Parathyroid adenoma (tissue), 2 donors: ENCODE measurements around the gene LRRC37A.
"Not testable (repeated sequence)": the region's sequence is repeated elsewhere in the genome, so short reads cannot be mapped to it uniquely, and the experiment has no call there.

ENCODE experiments used
- H2AFZ ChIP-seq: fragments of 300-600 bp; sonication (generic); one replicate; pipeline ENCODE4 v1.7.0; 2017; ENCODE audit warnings: antibody characterized with exemption, mild to moderate bottlenecking
- H3K27ac ChIP-seq: fragments of 300-600 bp; sonication (generic); one replicate; pipeline ENCODE4 v1.7.0; 2017
- H3K27me3 ChIP-seq: fragments of 300-600 bp; sonication (generic); one replicate; pipeline ENCODE4 v1.7.0; 2017; ENCODE audit warnings: low read length; ENCODE audit not compliant: control insufficient read depth, insufficient read depth
- H3K36me3 ChIP-seq: fragments of 300-600 bp; sonication (generic); one replicate; pipeline ENCODE4 v1.7.0; 2017; ENCODE audit warnings: low read length; ENCODE audit not compliant: control insufficient read depth, insufficient read depth
- H3K4me1 ChIP-seq: fragments of 300-600 bp; sonication (generic); one replicate; pipeline ENCODE4 v1.7.0; 2017; ENCODE audit warnings: control low read depth
- H3K4me2 ChIP-seq: fragments of 300-600 bp; sonication (generic); one replicate; pipeline ENCODE4 v1.7.0; 2017; ENCODE audit warnings: low read length
- H3K4me3 ChIP-seq: fragments of 300-600 bp; sonication (generic); one replicate; pipeline ENCODE4 v1.7.0; 2017; ENCODE audit warnings: low read depth, low read length
- H3K79me2 ChIP-seq: fragments of 300-600 bp; sonication (generic); one replicate; pipeline ENCODE4 v1.7.0; 2017; ENCODE audit warnings: control low read depth
- H3K9ac ChIP-seq: fragments of 300-600 bp; sonication (generic); one replicate; pipeline ENCODE4 v1.7.0; 2017; ENCODE audit warnings: mild to moderate bottlenecking
- H3K9me3 ChIP-seq: fragments of 300-600 bp; sonication (generic); one replicate; pipeline ENCODE4 v1.7.0; 2017; ENCODE audit warnings: low read length; ENCODE audit not compliant: control insufficient read depth
- donor health status: primary hyperparathyroidism.

Gene LRRC37A

DNA sequence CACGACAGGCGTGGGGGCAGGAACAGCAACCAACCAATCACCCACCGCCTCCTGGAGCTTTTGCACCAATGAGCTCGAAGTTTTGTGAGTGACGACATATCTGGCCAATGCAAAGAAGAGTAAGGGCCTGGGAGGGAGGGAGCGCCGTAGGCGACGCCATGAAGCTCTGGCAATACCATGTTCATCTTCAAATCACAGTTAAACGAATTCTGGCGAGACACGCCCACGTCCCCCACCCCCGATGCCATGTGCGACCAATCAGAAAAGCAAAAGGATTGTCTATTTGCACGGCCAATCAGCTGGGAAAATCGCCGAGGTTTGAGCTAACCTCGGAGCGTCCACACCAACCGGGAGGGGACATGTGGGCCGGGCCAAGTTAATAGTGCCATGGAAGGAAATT, 66.8 kb downstream of the LRRC37A start, which contains the start of gene ARL17B:
TSS of gene ARL17B (minus strand) at position 12 of the 400 bp plus-strand sequence. CDS start 3,369 bp downstream, outside the sequence.
- not testable (repeated sequence) for H3K27me3 ChIP-seq, H3K4me3 ChIP-seq, H3K9me3 ChIP-seq, H3K4me2 ChIP-seq, H3K27ac ChIP-seq, H2AFZ ChIP-seq, H3K4me1 ChIP-seq, H3K79me2 ChIP-seq, H3K36me3 ChIP-seq, H3K9ac ChIP-seq

DNA sequence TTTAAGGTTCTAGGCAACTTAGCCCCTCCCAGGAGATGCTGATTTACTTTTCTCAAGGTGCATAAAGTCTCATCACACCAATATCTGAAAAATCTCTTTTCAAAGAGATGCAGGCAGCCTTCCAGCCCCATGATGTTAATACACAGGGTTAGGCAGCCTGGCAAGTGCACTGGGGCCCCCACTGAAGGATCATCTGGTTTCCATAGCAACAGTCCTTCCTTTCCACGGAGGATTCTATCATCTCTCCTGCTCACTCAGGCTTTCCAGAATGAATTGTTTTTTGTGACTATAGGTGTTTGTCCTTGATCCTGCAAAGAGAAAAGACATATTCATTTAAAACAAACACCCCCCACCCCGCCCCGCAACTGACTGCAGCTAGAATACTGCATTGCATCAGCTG, 72.6 kb downstream of the LRRC37A start:
- H3K4me1 ChIP-seq, H3K79me2 ChIP-seq, H2AFZ ChIP-seq, H3K9ac ChIP-seq, H3K4me3 ChIP-seq, H3K36me3 ChIP-seq, H3K9me3 ChIP-seq, H3K27me3 ChIP-seq, H3K27ac ChIP-seq, H3K4me2 ChIP-seq: not testable (repeated sequence)

DNA sequence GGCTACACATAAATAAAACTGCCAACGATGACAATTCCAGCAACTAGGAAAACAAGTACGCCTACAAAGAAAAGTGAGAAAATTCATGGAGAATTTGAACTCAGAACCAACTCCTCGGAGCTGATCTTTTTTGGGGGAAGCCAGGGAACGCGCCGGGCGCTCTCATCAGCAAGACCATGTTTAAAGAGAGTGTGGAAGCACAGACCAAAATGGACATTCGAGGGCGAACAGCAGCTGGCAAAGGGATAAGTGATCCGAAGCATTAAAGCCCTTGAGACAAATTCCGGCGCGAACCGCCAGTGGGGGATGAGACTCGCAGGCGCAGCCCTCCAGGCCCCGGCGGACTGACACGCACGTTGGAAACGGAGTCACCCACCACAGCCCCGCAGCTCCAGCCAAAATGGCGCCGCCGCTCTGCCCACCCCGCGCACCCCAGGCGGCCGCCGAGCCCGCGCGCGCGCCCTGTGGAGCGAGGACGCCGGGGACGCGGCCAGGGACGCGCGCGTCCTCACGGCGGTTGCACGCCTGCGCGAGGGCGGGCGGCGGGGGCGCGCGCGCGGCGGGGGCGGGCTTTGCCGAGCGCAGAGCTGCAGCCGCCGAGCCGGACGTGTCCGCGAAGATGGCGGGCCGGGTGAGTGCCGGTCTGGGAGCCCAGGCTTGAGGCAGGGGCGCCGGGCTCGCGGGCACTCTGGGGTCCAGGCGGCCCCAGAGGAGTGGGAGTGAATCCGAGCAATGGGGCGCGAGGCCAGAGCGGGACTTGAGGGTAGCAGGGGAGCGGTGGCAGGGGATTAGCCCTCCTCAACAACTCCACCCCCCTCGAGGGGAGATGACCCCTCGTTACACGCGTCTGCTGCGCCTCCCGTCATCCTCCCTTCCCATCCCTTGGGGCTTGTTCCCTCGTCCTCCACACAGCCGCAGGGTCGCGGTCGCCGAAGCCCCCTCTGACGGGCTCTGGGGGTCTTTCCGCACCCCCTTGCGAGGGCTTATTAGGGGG, 77.6 kb downstream of the LRRC37A start:
- H3K9me3 ChIP-seq = not testable (repeated sequence)

DNA sequence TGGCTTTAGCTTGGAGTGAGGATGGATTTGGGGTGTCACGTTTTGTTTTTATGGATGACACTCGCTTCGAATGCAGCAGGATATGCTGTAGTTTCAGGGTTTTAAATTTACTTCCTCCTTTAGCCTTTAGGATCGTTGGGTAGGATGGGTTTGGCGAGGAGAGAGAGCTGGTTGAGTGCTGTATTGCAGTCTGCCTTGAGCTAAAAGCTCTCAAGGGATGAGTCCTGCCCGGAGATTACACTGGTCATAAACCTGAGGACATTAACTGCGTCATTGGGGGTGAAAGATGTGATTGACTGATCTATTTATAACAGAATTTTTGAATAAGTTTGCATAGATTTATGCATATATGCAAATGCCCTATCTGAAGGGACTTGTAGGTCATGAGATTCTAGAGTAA, 78.5 kb downstream of the LRRC37A start:
- not testable (repeated sequence) for H3K79me2 ChIP-seq

More for the DNA sequence above, 77.6 kb downstream of the LRRC37A start:
- not testable (repeated sequence) for H3K4me3 ChIP-seq, H3K9ac ChIP-seq, H3K4me2 ChIP-seq, H3K27me3 ChIP-seq, H2AFZ ChIP-seq, H3K27ac ChIP-seq, H3K4me1 ChIP-seq, H3K79me2 ChIP-seq, H3K36me3 ChIP-seq

DNA sequence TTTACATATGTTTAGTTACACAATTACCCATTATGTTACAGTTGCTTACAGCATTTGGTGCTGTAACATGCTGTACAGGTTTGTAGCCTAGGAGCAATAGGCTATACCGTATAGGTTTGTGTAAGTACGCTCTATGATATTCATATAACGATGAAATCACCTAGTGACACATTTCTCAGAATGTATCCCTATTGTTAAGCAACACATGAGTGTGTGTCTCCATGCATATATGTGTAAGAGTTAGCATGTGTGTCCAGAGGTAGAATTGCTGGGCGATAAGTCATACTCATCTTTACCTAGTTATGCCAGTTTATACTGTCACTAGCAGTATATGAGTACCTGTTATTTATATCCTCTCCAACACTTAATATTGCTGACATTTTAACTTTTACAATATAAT, 88.2 kb downstream of the LRRC37A start:
- H3K79me2 ChIP-seq, H3K4me3 ChIP-seq, H3K27me3 ChIP-seq, H3K27ac ChIP-seq, H3K9me3 ChIP-seq, H3K36me3 ChIP-seq, H3K4me2 ChIP-seq, H3K9ac ChIP-seq, H3K4me1 ChIP-seq, H2AFZ ChIP-seq: not testable (repeated sequence)

More for the DNA sequence above, 78.5 kb downstream of the LRRC37A start:
- H3K4me3 ChIP-seq, H3K27ac ChIP-seq, H3K9ac ChIP-seq, H3K36me3 ChIP-seq, H3K27me3 ChIP-seq, H2AFZ ChIP-seq, H3K4me1 ChIP-seq, H3K9me3 ChIP-seq, H3K4me2 ChIP-seq: not testable (repeated sequence)

DNA sequence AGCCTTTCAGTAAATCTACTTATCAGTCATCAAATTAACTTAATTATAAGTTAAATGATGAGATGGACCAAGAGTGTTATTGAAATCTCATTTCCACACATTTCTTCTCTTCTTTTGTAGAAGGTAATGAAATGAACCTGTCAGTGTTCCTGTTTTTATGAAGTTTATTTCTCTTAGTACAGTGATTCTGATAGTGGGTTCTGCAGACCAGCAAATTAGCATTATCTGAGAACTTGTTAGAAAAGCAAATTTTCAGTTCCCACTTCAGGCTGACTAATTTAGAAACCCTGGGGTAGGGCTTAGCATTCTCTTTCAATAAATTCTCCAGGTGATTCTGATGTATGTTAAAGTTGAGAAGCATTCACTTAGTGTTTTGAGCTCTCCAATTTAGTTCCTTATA, 90.6 kb downstream of the LRRC37A start:
- H3K4me2 ChIP-seq, H3K4me1 ChIP-seq, H3K9ac ChIP-seq, H3K79me2 ChIP-seq, H3K27me3 ChIP-seq, H2AFZ ChIP-seq, H3K27ac ChIP-seq, H3K9me3 ChIP-seq, H3K4me3 ChIP-seq, H3K36me3 ChIP-seq: not testable (repeated sequence)
